Caco-2 (cell line): ENCODE measurements around the gene ARID2. TPM values are rescaled to one million over a fixed set of nuclear protein-coding genes. Genes with fewer than 3 reads are reported as not detected.

ENCODE experiments used
- BruUV-seq: library from RNA; stranded (reverse); fragments of 400-500 nt; replicated peaks from 2 replicates; lab custom pipeline; 2021; lab: Mats Ljungman, UMichigan
- CTCF ChIA-PET: fragments of 300-600 bp; sonication (Branson Sonifier 250); formaldehyde crosslinking; loops from one replicate; lab custom pipeline; 2022; ENCODE audit warnings: antibody characterized with exemption; lab: Charles Lee
- POLR2A ChIA-PET: fragments of 300-600 bp; sonication (Branson Sonifier 250); formaldehyde crosslinking; loops from one replicate; lab custom pipeline; 2022; ENCODE audit warnings: antibody characterized with exemption; lab: Charles Lee
- DNase-seq, 2 experiments: peaks; one replicate each; pipeline versions ENCODE4 v3.0.0 to v3.0.0-alpha.2; 2020 to 2022
- H3K27me3 ChIP-seq: replicated peaks from 2 replicates; pipeline ENCODE4 v1.6.0; 2011; ENCODE audit warnings: low read length; ENCODE audit not compliant: control insufficient read depth, insufficient read depth
- H3K36me3 ChIP-seq: 2 replicates; pipeline ENCODE4 v1.5.1; 2011; ENCODE audit warnings: low read length; ENCODE audit not compliant: control insufficient read depth, insufficient read depth
- H3K4me1 ChIP-seq: fragments of 250-450 bp; sonication (Bioruptor Pico); 2 replicates; pipeline ENCODE4 v1.5.1; 2020; ENCODE audit warnings: mild to moderate bottlenecking
- H3K4me3 ChIP-seq: 2 replicates; pipeline ENCODE4 v1.5.1; 2011; ENCODE audit warnings: low read depth, mild to moderate bottlenecking, control low read depth, low read length
- H3K9me3 ChIP-seq: fragments of 250-450 bp; sonication (Bioruptor Pico); 2 replicates; pipeline ENCODE4 v1.5.1; 2020; ENCODE audit warnings: mild to moderate bottlenecking, moderate library complexity
- H3K27ac Mint-ChIP-seq: one replicate; pipeline ENCODE4 v1.8.0; 2022; ENCODE audit warnings: mixed read lengths; ENCODE audit not compliant: unreplicated experiment
- H3K27me3 Mint-ChIP-seq: one replicate; pipeline ENCODE4 v1.8.0; 2022; ENCODE audit warnings: mixed read lengths; ENCODE audit not compliant: insufficient read depth, unreplicated experiment
- H3K36me3 Mint-ChIP-seq: one replicate; pipeline ENCODE4 v1.8.0; 2022; ENCODE audit warnings: mild to moderate bottlenecking, mixed read lengths; ENCODE audit not compliant: insufficient read depth, unreplicated experiment
- H3K4me1 Mint-ChIP-seq: one replicate; pipeline ENCODE4 v1.8.0; 2022; ENCODE audit warnings: low read depth, mixed read lengths; ENCODE audit not compliant: unreplicated experiment
- H3K4me3 Mint-ChIP-seq: one replicate; pipeline ENCODE4 v1.8.0; 2022; ENCODE audit warnings: mild to moderate bottlenecking, moderate library complexity, mixed read lengths; ENCODE audit not compliant: unreplicated experiment
- H3K9me3 Mint-ChIP-seq: one replicate; pipeline ENCODE4 v1.8.0; 2022; ENCODE audit warnings: mixed read lengths; ENCODE audit not compliant: unreplicated experiment
- CTCF ChIP-seq, 2 experiments: fragments of 200-600 bp in 1 of 2; IDR thresholded peaks; 1 replicate in 1 of 2; 2 replicates in 1 of 2; pipeline versions ENCODE4 v1.5.1 to v1.8.0; 2011 to 2022; ENCODE audit warnings: antibody characterized with exemption in 1 of 2, control low read depth in 1 of 2, inconsistent platforms in 1 of 2, low read depth in 1 of 2, low read length in 1 of 2, mild to moderate bottlenecking in 1 of 2, moderate library complexity in 1 of 2; ENCODE audit not compliant: insufficient read depth in 1 of 2, severe bottlenecking in 1 of 2, unreplicated experiment in 1 of 2
- intact Hi-C: fragments of 100-400 bp; cut with micrococcal nuclease; formaldehyde crosslinking; loops from one replicate; pipeline ENCODE4 v1.10.0; 2022; ENCODE audit not compliant: unreplicated experiment
- total RNA-seq: library from RNA; stranded (reverse); gene quantifications from 2 replicates; pipeline ENCODE4 v1.2.3, GENCODE V29; 2022

Gene ARID2
- total RNA-seq, 1 experiment from 2014 or later, result 53.9 TPM

- H3K36me3 Mint-ChIP-seq, result no peaks in the 10 kb centered on the region
- TF ChIP-seq CTCF (IDR thresholded peaks at IDR 0.05; ENCODE audit: insufficient read depth in 1 of 2, low read depth in 1 of 2, low read length in 1 of 2, severe bottlenecking in 1 of 2, unreplicated experiment in 1 of 2), result no peak
- POLR2A ChIA-PET, result no interaction called here
- CTCF ChIA-PET, result no interaction called here
- H3K27ac Mint-ChIP-seq, result no peak overlapping the region
- no peak for DNase-seq
- Histone ChIP-seq H3K27me3 (no peaks in the 10 kb centered on the region), H3K36me3 (no peaks in the 10 kb centered on the region), H3K9me3 (no peaks in the 10 kb centered on the region), H3K4me1 (no peaks in the 10 kb centered on the region), H3K4me3 (no peak overlapping the region)
- no TSS peak for BruUV-seq
- no peaks in the 10 kb centered on the region for H3K4me1 Mint-ChIP-seq
- no peaks in the 10 kb centered on the region for H3K9me3 Mint-ChIP-seq
- H3K27me3 Mint-ChIP-seq, result no peaks in the 10 kb centered on the region
- no peak overlapping the region for H3K4me3 Mint-ChIP-seq
- intact Hi-C loops, result no loop called here
These were observed 43.8 kb upstream of the ARID2 start for GRCh38 chr12:45685680-45686079.

DNA sequence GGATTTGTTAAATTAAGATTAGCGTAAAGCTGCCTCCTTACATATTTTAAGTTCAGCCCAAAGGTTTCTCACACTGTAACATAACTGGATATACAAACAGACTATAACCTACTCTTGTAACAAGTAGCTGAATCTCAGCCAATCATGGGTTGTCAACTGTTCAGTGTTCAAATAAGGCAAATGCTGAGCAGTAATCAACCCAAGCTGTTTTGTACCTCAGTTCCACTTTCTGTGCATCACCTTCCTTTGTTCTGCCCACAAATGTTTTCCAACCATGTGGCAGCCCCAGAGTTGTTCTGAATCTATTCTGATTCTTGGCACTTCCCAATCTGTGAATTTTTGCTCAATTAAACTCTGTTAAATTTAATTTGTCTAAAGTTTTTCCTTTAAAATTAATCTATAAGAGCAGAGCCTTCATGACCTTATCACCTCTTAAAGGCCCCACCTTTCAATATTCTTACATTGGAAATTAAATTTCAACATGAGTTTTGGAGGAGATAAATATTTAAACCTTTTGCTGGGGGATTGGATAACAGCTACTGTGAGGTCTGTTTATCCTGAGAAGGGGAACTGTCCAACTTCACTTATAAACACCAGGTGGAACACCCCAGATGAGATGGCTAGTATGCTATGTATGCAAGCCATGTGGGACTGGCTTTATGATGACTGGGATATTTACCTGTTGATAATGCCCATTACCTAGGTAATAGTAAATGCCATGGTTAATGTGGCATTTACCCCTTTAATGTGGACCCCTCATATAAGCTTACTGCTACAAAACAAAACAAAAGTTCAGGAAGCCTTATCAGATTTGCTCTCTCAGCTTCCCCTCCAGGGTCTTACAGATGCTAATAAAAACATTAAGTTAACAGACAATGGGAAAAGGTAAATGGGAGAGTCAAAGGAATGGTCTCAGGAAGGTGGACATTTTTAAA lies 42.2 kb upstream of the ARID2 start:
- Histone ChIP-seq H3K27me3 (no peaks in the 10 kb centered on the region), H3K9me3 (no peaks in the 10 kb centered on the region), H3K4me1 (no peaks in the 10 kb centered on the region), H3K4me3 (no peak overlapping the region), H3K36me3 (no peaks in the 10 kb centered on the region)
- no peaks in the 10 kb centered on the region for H3K4me1 Mint-ChIP-seq
- no peak overlapping the region for H3K27ac Mint-ChIP-seq
- H3K9me3 Mint-ChIP-seq, result no peaks in the 10 kb centered on the region
- CTCF ChIA-PET, result no interaction called here
- no peaks in the 10 kb centered on the region for H3K27me3 Mint-ChIP-seq
- DNase-seq, result no peak
- H3K4me3 Mint-ChIP-seq, result no peak overlapping the region
- intact Hi-C loops, result no loop called here
- H3K36me3 Mint-ChIP-seq, result no peaks in the 10 kb centered on the region
- no peak for TF ChIP-seq CTCF (IDR thresholded peaks at IDR 0.05; ENCODE audit: insufficient read depth in 1 of 2, low read depth in 1 of 2, low read length in 1 of 2, severe bottlenecking in 1 of 2, unreplicated experiment in 1 of 2)
- BruUV-seq, result no TSS peak
- POLR2A ChIA-PET, result no interaction called here

DNA sequence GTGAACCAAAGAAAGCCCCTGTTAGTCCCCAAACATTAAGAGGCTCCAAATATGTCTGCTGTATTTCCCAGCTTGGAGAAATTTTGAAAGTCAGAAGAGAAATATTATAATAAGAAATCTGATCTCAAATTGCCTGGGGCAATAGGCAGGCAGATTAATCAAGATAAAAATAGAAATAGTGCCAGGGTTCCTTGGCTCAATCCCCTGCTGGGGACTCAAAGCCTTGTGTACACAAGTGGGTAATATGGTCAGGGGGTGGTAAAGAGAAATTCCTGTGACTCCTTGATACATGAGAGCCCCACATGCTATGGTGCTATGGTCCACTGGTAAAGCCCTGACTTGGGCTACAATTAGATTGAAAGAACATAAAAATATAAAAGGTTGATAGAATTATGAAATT lies 41.3 kb upstream of the ARID2 start:
- ChIA-PET CTCF (no interaction called here), POLR2A (no interaction called here)
- BruUV-seq, result no TSS peak
- TF ChIP-seq CTCF (IDR thresholded peaks at IDR 0.05; ENCODE audit: insufficient read depth in 1 of 2, low read depth in 1 of 2, low read length in 1 of 2, severe bottlenecking in 1 of 2, unreplicated experiment in 1 of 2), result no peak
- no peak for DNase-seq
- Histone ChIP-seq H3K36me3 (no peaks in the 10 kb centered on the region), H3K4me1 (no peaks in the 10 kb centered on the region), H3K9me3 (no peaks in the 10 kb centered on the region), H3K27me3 (no peaks in the 10 kb centered on the region), H3K4me3 (no peak overlapping the region)
- H3K36me3 Mint-ChIP-seq, result no peaks in the 10 kb centered on the region
- H3K4me1 Mint-ChIP-seq, result no peaks in the 10 kb centered on the region
- H3K27ac Mint-ChIP-seq, result no peak overlapping the region
- intact Hi-C loops, result no loop called here
- no peaks in the 10 kb centered on the region for H3K9me3 Mint-ChIP-seq
- no peak overlapping the region for H3K4me3 Mint-ChIP-seq
- H3K27me3 Mint-ChIP-seq, result no peaks in the 10 kb centered on the region
